ENCODE data around the gene SLC44A1. TPM values are rescaled to one million over a fixed set of nuclear protein-coding genes. Genes with fewer than 3 reads are reported as not detected.

The SLC44A1 gene
- total and polyA plus RNA-seq, 10 of the 15 experiments (the other 5 are each of a cell fraction or from before 2014, with no cell fraction given) = 2.4 to 21.2 (median 12.4) TPM

DNA sequence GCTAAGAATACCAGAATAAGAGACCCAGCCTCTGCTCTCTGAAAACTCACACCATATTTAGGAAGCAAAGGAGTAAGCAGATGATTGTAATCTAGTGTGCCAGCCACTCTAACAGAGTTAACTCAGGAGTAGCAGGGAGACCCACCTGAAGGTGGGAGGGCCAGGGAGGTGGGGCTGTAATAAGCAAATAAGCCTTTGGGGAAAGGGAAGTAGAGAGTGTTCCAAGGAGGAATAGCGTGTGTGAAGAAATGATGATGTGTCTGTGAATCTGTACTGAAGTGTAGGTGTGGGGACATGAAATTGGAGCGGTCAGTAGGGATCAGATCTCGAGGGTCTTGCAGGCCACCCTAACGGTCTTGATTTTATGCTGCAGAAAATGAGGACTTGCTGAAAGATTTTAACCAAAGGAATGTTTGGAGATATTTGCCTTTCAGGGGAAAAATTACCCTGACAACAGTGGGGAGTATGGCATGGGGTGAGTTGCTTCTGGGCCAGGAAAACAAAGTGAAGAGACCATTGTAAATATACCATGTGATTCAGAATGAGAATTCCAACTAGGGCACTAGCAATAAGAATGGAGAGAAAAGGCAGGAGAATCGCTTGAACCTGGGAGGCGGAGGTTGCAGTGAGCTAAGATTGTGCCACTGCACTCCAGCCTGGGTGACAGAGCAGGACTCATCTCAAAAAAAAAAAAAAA lies 159.2 kb downstream of the SLC44A1 start:
- no peak overlapping the region for H3K4me2 ChIP-seq (ENCODE audit: control insufficient read depth, insufficient read depth)
- BruUV-seq (replicated peaks) = no TSS peak
- ChIA-PET POLR2A (no interaction called here), CTCF (interaction anchor here (1.0 to 1.2 kb wide), 2 partner anchors 210 to 474 kb away, joined by 3 read pairs; no protein-coding TSS in a partner anchor), RAD21 (ENCODE audit: unreplicated experiment) (interaction anchor here (0.6 to 1.1 kb wide), 3 partner anchors 13 to 188 kb away, joined by 3 to 4 read pairs (median 3); no protein-coding TSS in a partner anchor), SMC1A (ENCODE audit: uncharacterized antibody, unreplicated experiment) (interaction anchor here (0.9 to 2.2 kb wide), 4 partner anchors 11 to 156 kb away, joined by 3 to 8 read pairs (median 4); no protein-coding TSS in a partner anchor)
- no peak overlapping the region for H2AFZ ChIP-seq (ENCODE audit: control insufficient read depth, low read depth, low read length)
- H3K36me3 ChIP-seq (ENCODE audit: control insufficient read depth in 2 of 2, insufficient read depth in 2 of 2, low read length in 1 of 2) = no peaks in the 10 kb centered on the region
- WGBS (ENCODE audit: insufficient coverage, insufficient replicate concordance, low lambda C conversion rate, missing lambda C conversion rate) = 78% methylated on average over 6 of the region's 6 CpGs
- in situ Hi-C loops (cut with MboI) = no loop called here
- no peaks in the 10 kb centered on the region; the same call in 1 of the 2 replicates for H3K4me1 ChIP-seq (ENCODE audit: control insufficient read depth, insufficient read depth, low read length)
- no peak for FAIRE-seq
- no peak overlapping the region for H3K4me3 ChIP-seq
- no peaks in the 10 kb centered on the region for H3K79me2 ChIP-seq (ENCODE audit: control insufficient read depth, insufficient read depth, low read length)
- no peak overlapping the region for H3K9ac ChIP-seq (ENCODE audit: control insufficient read depth, insufficient read depth, low read length)
- H3K27ac ChIP-seq (ENCODE audit: control insufficient read depth, insufficient read depth) = no peak overlapping the region
- ATAC-seq = no peak
- no peaks in the 10 kb centered on the region for H4K20me1 ChIP-seq (ENCODE audit: control insufficient read depth, insufficient read depth)
- no peaks in the 10 kb centered on the region for H3K27me3 ChIP-seq (replicated peaks in 1 of 2; ENCODE audit: control insufficient read depth in 2 of 2, insufficient read depth in 2 of 2, low read length in 1 of 2)
- intact Hi-C loops (cut with micrococcal nuclease; ENCODE audit: unreplicated experiment) = loop anchor here (5.0 kb wide), 1 partner anchor 221 kb away; no protein-coding TSS in a partner anchor
- DNase-seq (ENCODE audit: low read depth, low spot score) = no peak
- H3K9me3 ChIP-seq (replicated peaks; ENCODE audit: control insufficient read depth, insufficient read depth, low read length) = no peaks in the 10 kb centered on the region
- TF ChIP-seq, protein P1, sequence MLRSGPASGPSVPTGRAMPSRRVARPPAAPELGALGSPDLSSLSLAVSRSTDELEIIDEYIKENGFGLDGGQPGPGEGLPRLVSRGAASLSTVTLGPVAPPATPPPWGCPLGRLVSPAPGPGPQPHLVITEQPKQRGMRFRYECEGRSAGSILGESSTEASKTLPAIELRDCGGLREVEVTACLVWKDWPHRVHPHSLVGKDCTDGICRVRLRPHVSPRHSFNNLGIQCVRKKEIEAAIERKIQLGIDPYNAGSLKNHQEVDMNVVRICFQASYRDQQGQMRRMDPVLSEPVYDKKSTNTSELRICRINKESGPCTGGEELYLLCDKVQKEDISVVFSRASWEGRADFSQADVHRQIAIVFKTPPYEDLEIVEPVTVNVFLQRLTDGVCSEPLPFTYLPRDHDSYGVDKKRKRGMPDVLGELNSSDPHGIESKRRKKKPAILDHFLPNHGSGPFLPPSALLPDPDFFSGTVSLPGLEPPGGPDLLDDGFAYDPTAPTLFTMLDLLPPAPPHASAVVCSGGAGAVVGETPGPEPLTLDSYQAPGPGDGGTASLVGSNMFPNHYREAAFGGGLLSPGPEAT (IDR thresholded peaks at IDR 0.05; ENCODE audit: low read depth) = no peak
- TF ChIP-seq BCL11A (IDR thresholded peaks at IDR 0.05; ENCODE audit: low read depth, low read length) = no peak
- no peak for TF ChIP-seq RELA (IDR thresholded peaks at IDR 0.05; ENCODE audit: borderline replicate concordance, partially characterized antibody)
- no peak for TF ChIP-seq ZNF622 (IDR thresholded peaks at IDR 0.05)
- TF ChIP-seq MTA3 (IDR thresholded peaks at IDR 0.05; ENCODE audit: borderline replicate concordance, low read length) = no peak
- TF ChIP-seq MLLT1 (IDR thresholded peaks at IDR 0.05) = no peak
- no peak for TF ChIP-seq FOXM1 (IDR thresholded peaks at IDR 0.05; ENCODE audit: low read depth, low read length)
- TF ChIP-seq POLR2A (IDR thresholded peaks at IDR 0.05; ENCODE audit: low read depth, low read length) = no peak
- TF ChIP-seq, protein P2, sequence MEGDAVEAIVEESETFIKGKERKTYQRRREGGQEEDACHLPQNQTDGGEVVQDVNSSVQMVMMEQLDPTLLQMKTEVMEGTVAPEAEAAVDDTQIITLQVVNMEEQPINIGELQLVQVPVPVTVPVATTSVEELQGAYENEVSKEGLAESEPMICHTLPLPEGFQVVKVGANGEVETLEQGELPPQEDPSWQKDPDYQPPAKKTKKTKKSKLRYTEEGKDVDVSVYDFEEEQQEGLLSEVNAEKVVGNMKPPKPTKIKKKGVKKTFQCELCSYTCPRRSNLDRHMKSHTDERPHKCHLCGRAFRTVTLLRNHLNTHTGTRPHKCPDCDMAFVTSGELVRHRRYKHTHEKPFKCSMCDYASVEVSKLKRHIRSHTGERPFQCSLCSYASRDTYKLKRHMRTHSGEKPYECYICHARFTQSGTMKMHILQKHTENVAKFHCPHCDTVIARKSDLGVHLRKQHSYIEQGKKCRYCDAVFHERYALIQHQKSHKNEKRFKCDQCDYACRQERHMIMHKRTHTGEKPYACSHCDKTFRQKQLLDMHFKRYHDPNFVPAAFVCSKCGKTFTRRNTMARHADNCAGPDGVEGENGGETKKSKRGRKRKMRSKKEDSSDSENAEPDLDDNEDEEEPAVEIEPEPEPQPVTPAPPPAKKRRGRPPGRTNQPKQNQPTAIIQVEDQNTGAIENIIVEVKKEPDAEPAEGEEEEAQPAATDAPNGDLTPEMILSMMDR (IDR thresholded peaks at IDR 0.05 in 2 of 3, conservative IDR thresholded peaks at IDR 0.05 in 1 of 3; ENCODE audit: control insufficient read depth in 2 of 3, extremely low read depth in 1 of 3, insufficient read depth in 1 of 3, low read depth in 3 of 3, low read length in 3 of 3) = no peak
- TF ChIP-seq SIX5 (IDR thresholded peaks at IDR 0.05; ENCODE audit: low read depth, low read length, severe bottlenecking) = no peak
- TF ChIP-seq, protein P3, sequence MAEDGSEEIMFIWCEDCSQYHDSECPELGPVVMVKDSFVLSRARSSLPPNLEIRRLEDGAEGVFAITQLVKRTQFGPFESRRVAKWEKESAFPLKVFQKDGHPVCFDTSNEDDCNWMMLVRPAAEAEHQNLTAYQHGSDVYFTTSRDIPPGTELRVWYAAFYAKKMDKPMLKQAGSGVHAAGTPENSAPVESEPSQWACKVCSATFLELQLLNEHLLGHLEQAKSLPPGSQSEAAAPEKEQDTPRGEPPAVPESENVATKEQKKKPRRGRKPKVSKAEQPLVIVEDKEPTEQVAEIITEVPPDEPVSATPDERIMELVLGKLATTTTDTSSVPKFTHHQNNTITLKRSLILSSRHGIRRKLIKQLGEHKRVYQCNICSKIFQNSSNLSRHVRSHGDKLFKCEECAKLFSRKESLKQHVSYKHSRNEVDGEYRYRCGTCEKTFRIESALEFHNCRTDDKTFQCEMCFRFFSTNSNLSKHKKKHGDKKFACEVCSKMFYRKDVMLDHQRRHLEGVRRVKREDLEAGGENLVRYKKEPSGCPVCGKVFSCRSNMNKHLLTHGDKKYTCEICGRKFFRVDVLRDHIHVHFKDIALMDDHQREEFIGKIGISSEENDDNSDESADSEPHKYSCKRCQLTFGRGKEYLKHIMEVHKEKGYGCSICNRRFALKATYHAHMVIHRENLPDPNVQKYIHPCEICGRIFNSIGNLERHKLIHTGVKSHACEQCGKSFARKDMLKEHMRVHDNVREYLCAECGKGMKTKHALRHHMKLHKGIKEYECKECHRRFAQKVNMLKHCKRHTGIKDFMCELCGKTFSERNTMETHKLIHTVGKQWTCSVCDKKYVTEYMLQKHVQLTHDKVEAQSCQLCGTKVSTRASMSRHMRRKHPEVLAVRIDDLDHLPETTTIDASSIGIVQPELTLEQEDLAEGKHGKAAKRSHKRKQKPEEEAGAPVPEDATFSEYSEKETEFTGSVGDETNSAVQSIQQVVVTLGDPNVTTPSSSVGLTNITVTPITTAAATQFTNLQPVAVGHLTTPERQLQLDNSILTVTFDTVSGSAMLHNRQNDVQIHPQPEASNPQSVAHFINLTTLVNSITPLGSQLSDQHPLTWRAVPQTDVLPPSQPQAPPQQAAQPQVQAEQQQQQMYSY (CRISPR knock-in tag; IDR thresholded peaks at IDR 0.05) = no peak
- TF ChIP-seq SREBF1 (IDR thresholded peaks at IDR 0.05; ENCODE audit: low read length) = no peak
- TF ChIP-seq SPI1 (IDR thresholded peaks at IDR 0.05; ENCODE audit: borderline replicate concordance, insufficient read depth, low read depth, low read length) = no peak
- no peak for TF ChIP-seq KLF5 (IDR thresholded peaks at IDR 0.05; ENCODE audit: partially characterized antibody)
- TF ChIP-seq KDM1A (IDR thresholded peaks at IDR 0.05; ENCODE audit: borderline replicate concordance) = no peak

Data from GM12878 (cell line).